ENCODE results near the gene CACNB4. TPM values are rescaled to one million over a fixed set of nuclear protein-coding genes. Genes with fewer than 3 reads are reported as not detected.
"Not testable (repeated sequence)": the region's sequence is repeated elsewhere in the genome, so short reads cannot be mapped to it uniquely, and the experiment has no call there.

CACNB4 gene
- total RNA-seq, 2 donors from 2014 or later, result 5.6 to 13.8 TPM

GRCh38 chr2:152122161-152122560 is 23.3 kb upstream of the CACNB4 start:
- Histone ChIP-seq H3K27ac (no peak overlapping the region), H3K36me3 (peaks cover 14% of the 10 kb centered on the region), H3K27me3 (replicated peaks; ENCODE audit: insufficient read depth) (no peaks in the 10 kb centered on the region), H3K4me1 (ENCODE audit: control insufficient read depth in 1 of 2, low read depth in 2 of 2) (no peaks in the 10 kb centered on the region), H3K4me3 (no peak overlapping the region), H3K9me3 (no peaks in the 10 kb centered on the region)
- DNase-seq (ENCODE audit: low spot score) (no peak), ATAC-seq (ENCODE audit: insufficient number of reproducible peaks, low FRiP score, low read depth) (no peak)
- no peak for TF ChIP-seq CTCF (IDR thresholded peaks at IDR 0.05)

- ATAC-seq (ENCODE audit: insufficient number of reproducible peaks, low FRiP score, low read depth), result no peak
- H3K27ac ChIP-seq, result no peak overlapping the region
- no peaks in the 10 kb centered on the region for H3K27me3 ChIP-seq (replicated peaks; ENCODE audit: insufficient read depth)
- no peaks in the 10 kb centered on the region for H3K9me3 ChIP-seq
- TF ChIP-seq CTCF (IDR thresholded peaks at IDR 0.05), result no peak
- peaks cover 14% of the 10 kb centered on the region for H3K36me3 ChIP-seq
- no peak overlapping the region for H3K4me3 ChIP-seq
- DNase-seq (ENCODE audit: low spot score), result no peak
- no peaks in the 10 kb centered on the region for H3K4me1 ChIP-seq (ENCODE audit: control insufficient read depth in 1 of 2, low read depth in 2 of 2)
These were observed 21.6 kb upstream of the CACNB4 start for GRCh38 chr2:152120430-152120829.

- ATAC-seq (ENCODE audit: insufficient number of reproducible peaks, low FRiP score, low read depth) (no peak), DNase-seq (ENCODE audit: low spot score) (no peak)
- no peaks in the 10 kb centered on the region for H3K4me1 ChIP-seq (ENCODE audit: control insufficient read depth in 1 of 2, low read depth in 2 of 2)
- no peak overlapping the region for H3K27ac ChIP-seq
- H3K36me3 ChIP-seq, result peaks cover 5% of the 10 kb centered on the region
- no peaks in the 10 kb centered on the region for H3K9me3 ChIP-seq
- H3K4me3 ChIP-seq, result no peak overlapping the region
- no peaks in the 10 kb centered on the region for H3K27me3 ChIP-seq (replicated peaks; ENCODE audit: insufficient read depth)
- TF ChIP-seq CTCF (IDR thresholded peaks at IDR 0.05), result no peak
These were observed 17.1 kb upstream of the CACNB4 start for GRCh38 chr2:152115952-152116351.

GRCh38 chr2:152114366-152114765 is 15.5 kb upstream of the CACNB4 start:
- no peaks in the 10 kb centered on the region for H3K27me3 ChIP-seq (replicated peaks; ENCODE audit: insufficient read depth)

GRCh38 chr2:152107140-152107539 is 8.3 kb upstream of the CACNB4 start:
- not testable (repeated sequence) for H3K36me3 ChIP-seq; H3K4me1 ChIP-seq (ENCODE audit: control insufficient read depth in 1 of 2, low read depth in 2 of 2); H3K27ac ChIP-seq; DNase-seq (ENCODE audit: low spot score); H3K27me3 ChIP-seq (replicated peaks; ENCODE audit: insufficient read depth); H3K4me3 ChIP-seq; ATAC-seq (ENCODE audit: insufficient number of reproducible peaks, low FRiP score, low read depth); H3K9me3 ChIP-seq

More at GRCh38 chr2:152114366-152114765, 15.5 kb upstream of the CACNB4 start:
- TF ChIP-seq CTCF (IDR thresholded peaks at IDR 0.05), result no peak
- Histone ChIP-seq H3K36me3 (no peaks in the 10 kb centered on the region), H3K27ac (no peak overlapping the region), H3K4me3 (no peak overlapping the region), H3K4me1 (ENCODE audit: control insufficient read depth in 1 of 2, low read depth in 2 of 2) (no peaks in the 10 kb centered on the region), H3K9me3 (no peaks in the 10 kb centered on the region)
- ATAC-seq (ENCODE audit: insufficient number of reproducible peaks, low FRiP score, low read depth), result no peak
- DNase-seq (ENCODE audit: low spot score), result no peak

GRCh38 chr2:152106464-152106863 is 7.6 kb upstream of the CACNB4 start:
- no peaks in the 10 kb centered on the region for H3K4me1 ChIP-seq (ENCODE audit: control insufficient read depth in 1 of 2, low read depth in 2 of 2)
- ATAC-seq (ENCODE audit: insufficient number of reproducible peaks, low FRiP score, low read depth), result no peak

More at GRCh38 chr2:152106464-152106863, 7.6 kb upstream of the CACNB4 start:
- Histone ChIP-seq H3K4me3 (no peak overlapping the region), H3K9me3 (no peaks in the 10 kb centered on the region), H3K27ac (no peak overlapping the region), H3K27me3 (replicated peaks; ENCODE audit: insufficient read depth) (no peaks in the 10 kb centered on the region), H3K36me3 (no peaks in the 10 kb centered on the region)
- DNase-seq (ENCODE audit: low spot score), result no peak
- no peak for TF ChIP-seq CTCF (IDR thresholded peaks at IDR 0.05)
